Testis (tissue), 3 donors: ENCODE data around the gene BBS10. TPM values are rescaled to one million over a fixed set of nuclear protein-coding genes. Genes with fewer than 3 reads are reported as not detected.

Experiments
- DNase-seq: peaks from one replicate; pipeline ENCODE4 v3.0.0-alpha.2; 2019
- H3K27ac ChIP-seq, 2 donors: fragments of 200-600 bp; sonication (generic); one replicate each; pipeline ENCODE4 v1.5.1; 2019
- H3K27me3 ChIP-seq: fragments of 200-600 bp; sonication (generic); one replicate; pipeline ENCODE4 v1.5.1; 2019
- H3K36me3 ChIP-seq: fragments of 200-600 bp; sonication (generic); one replicate; pipeline ENCODE4 v1.5.1; 2017; ENCODE audit warnings: low read depth; ENCODE audit errors: missing control alignments
- H3K4me1 ChIP-seq: fragments of 200-600 bp; sonication (generic); one replicate; pipeline ENCODE4 v1.5.1; 2019
- H3K4me3 ChIP-seq, 2 donors: fragments of 200-600 bp; sonication (generic); one replicate each; pipeline ENCODE4 v1.5.1; 2017 to 2019
- H3K9me3 ChIP-seq: fragments of 200-600 bp; sonication (generic); one replicate; pipeline ENCODE4 v1.5.1; 2017
- POLR2A ChIP-seq: fragments of 450-650 bp; IDR thresholded peaks from one replicate; pipeline ENCODE4 v1.6.1; 2017; ENCODE audit warnings: antibody characterized with exemption, mild to moderate bottlenecking, moderate library complexity
- WGBS, 2 donors: methylation state at CpG; one replicate each; pipeline ENCODE4 v1.1.5; 2018; 5-methylcytosine and 5-hydroxymethylcytosine counted together
- intact Hi-C: fragments of 100-400 bp; cut with DNase I; formaldehyde crosslinking; loops from one replicate; pipeline ENCODE4 v1.15.1; 2023; ENCODE audit warnings: low total_unique reads
- polyA plus RNA-seq: library from polyadenylated mRNA; stranded (reverse); fragments of 350-450 nt; fragmentation: Illumina TruSeq; extraction: RNeasy Lipid Tissue Mini Kit (QIAGEN cat#74804); gene quantifications from one replicate; pipeline ENCODE4 v1.2.3, GENCODE V29; 2014; ENCODE audit warnings: low read depth, low replicate concordance; ENCODE audit not compliant: insufficient read depth
- total RNA-seq, 2 donors: library from RNA; depleted of rRNA; stranded (reverse); fragments of >200 nt; gene quantifications; one replicate each; pipeline ENCODE4 v1.2.3, GENCODE V29; 2016
- TF ChIP-seq, protein P1 (sequence below), 3 experiments: fragments of 450-650 bp in 2 of 3; fragments of 200-600 bp in 1 of 3; sonication (generic) in 1 of 3; IDR thresholded peaks; one replicate each; pipeline ENCODE4 v1.5.1; 2016 to 2019; ENCODE audit warnings: antibody characterized with exemption in 3 of 3, mild to moderate bottlenecking in 2 of 3, moderate library complexity in 1 of 3

The BBS10 gene
- total and polyA plus RNA-seq, 3 donors from 2014 or later = 8.3 to 9.2 (median 9.0) TPM

GRCh38 chr12:76318773-76319594, 29.2 kb downstream of the BBS10 start:
- 80 to 95% methylated on average over 1 of the region's 1 CpG for WGBS, 2 donors

DNA sequence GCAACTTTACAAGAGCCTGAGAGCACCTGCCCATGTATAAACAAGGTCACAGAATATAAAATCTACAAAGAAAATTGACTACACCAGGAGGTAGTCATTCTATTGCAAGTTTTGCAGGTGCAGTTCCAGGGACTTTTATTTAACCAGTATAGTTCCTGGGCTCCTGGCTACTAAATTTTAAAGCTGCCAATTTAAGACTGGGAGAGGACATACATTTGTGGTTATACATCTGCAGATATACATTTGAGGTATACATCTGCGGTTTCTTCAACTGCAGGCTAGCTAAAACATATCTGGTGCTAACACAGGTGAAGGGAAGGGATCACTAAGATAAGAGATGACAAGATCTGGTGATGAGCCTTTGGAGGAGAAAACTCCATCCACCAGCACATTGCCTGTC, 30.2 kb downstream of the BBS10 start:
- WGBS, 2 donors = 95 to 96% methylated on average over 1 of the region's 1 CpG
- intact Hi-C loops = no loop called here

More at GRCh38 chr12:76318773-76319594, 29.2 kb downstream of the BBS10 start:
- Histone ChIP-seq H3K4me3 (no peak overlapping the region), H3K27ac (no peak overlapping the region), H3K36me3 (no peaks in the 10 kb centered on the region), H3K27me3 (no peaks in the 10 kb centered on the region), H3K9me3 (no peaks in the 10 kb centered on the region), H3K4me1 (no peaks in the 10 kb centered on the region)
- TF ChIP-seq, protein P1, sequence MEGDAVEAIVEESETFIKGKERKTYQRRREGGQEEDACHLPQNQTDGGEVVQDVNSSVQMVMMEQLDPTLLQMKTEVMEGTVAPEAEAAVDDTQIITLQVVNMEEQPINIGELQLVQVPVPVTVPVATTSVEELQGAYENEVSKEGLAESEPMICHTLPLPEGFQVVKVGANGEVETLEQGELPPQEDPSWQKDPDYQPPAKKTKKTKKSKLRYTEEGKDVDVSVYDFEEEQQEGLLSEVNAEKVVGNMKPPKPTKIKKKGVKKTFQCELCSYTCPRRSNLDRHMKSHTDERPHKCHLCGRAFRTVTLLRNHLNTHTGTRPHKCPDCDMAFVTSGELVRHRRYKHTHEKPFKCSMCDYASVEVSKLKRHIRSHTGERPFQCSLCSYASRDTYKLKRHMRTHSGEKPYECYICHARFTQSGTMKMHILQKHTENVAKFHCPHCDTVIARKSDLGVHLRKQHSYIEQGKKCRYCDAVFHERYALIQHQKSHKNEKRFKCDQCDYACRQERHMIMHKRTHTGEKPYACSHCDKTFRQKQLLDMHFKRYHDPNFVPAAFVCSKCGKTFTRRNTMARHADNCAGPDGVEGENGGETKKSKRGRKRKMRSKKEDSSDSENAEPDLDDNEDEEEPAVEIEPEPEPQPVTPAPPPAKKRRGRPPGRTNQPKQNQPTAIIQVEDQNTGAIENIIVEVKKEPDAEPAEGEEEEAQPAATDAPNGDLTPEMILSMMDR (IDR thresholded peaks at IDR 0.05) = no peak
- intact Hi-C loops = no loop called here
- DNase-seq = no peak

DNA sequence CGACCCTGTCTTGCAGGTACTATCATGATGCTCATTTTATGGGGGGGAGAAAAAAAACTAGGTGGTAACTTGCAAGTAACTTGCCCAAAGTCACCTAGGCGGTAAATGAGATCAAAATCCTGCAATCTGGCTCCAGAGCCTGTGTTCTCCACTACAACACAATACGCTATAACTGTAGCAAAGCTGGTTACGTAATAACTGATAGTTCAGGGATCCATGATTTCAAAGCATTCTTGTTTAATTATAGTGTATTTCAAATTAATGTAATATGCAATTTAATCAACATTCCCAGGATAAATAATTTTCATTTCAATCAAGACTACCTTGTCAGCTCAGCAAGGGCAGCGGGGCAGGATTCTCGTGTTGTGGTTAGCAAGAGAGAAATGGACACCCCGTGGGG, 31.7 kb downstream of the BBS10 start:
- intact Hi-C loops = no loop called here

More for the DNA sequence above, 30.2 kb downstream of the BBS10 start:
- Histone ChIP-seq H3K4me1 (no peaks in the 10 kb centered on the region), H3K4me3 (no peak overlapping the region), H3K36me3 (no peaks in the 10 kb centered on the region), H3K9me3 (no peaks in the 10 kb centered on the region), H3K27me3 (no peaks in the 10 kb centered on the region), H3K27ac (no peak overlapping the region)
- TF ChIP-seq POLR2A = no peak
- TF ChIP-seq, protein P1 (IDR thresholded peaks at IDR 0.05) = no peak
- no peak for DNase-seq

GRCh38 chr12:76313299-76313698, 34.9 kb downstream of the BBS10 start:
- H3K27me3 ChIP-seq = no peaks in the 10 kb centered on the region
- no peaks in the 10 kb centered on the region for H3K9me3 ChIP-seq
- TF ChIP-seq, protein P1 (IDR thresholded peaks at IDR 0.05) = no peak
- TF ChIP-seq POLR2A = no peak
- WGBS, 2 donors = 40 to 55% methylated on average over 6 to 9 of the region's 9 CpGs
- intact Hi-C loops = no loop called here
- no peaks in the 10 kb centered on the region for H3K4me1 ChIP-seq
- no peaks in the 10 kb centered on the region for H3K36me3 ChIP-seq
- no peak overlapping the region for H3K4me3 ChIP-seq
- no peak overlapping the region for H3K27ac ChIP-seq
- no peak for DNase-seq

More for the DNA sequence above, 31.7 kb downstream of the BBS10 start:
- Histone ChIP-seq H3K4me1 (no peaks in the 10 kb centered on the region), H3K27me3 (no peaks in the 10 kb centered on the region), H3K27ac (no peak overlapping the region), H3K36me3 (no peaks in the 10 kb centered on the region), H3K4me3 (no peak overlapping the region), H3K9me3 (no peaks in the 10 kb centered on the region)
- no peak for TF ChIP-seq POLR2A
- TF ChIP-seq, protein P1 (IDR thresholded peaks at IDR 0.05) = no peak
- 87 to 89% methylated on average over 7 of the region's 7 CpGs for WGBS, 2 donors
- no peak for DNase-seq

- DNase-seq = no peak
- WGBS, 2 donors = 53 to 55% methylated on average over 7 of the region's 7 CpGs
These were observed 35.9 kb downstream of the BBS10 start for GRCh38 chr12:76312315-76312714.

More at GRCh38 chr12:76312315-76312714, 35.9 kb downstream of the BBS10 start:
- Histone ChIP-seq H3K9me3 (no peaks in the 10 kb centered on the region), H3K27me3 (no peaks in the 10 kb centered on the region), H3K4me1 (no peaks in the 10 kb centered on the region), H3K4me3 (no peak overlapping the region), H3K36me3 (no peaks in the 10 kb centered on the region), H3K27ac (no peak overlapping the region)
- TF ChIP-seq, protein P1 (IDR thresholded peaks at IDR 0.05) = no peak
- no peak for TF ChIP-seq POLR2A
- intact Hi-C loops = no loop called here
